GM18505 (cell line): Measurements from ENCODE around the gene OR10AD1.
A peak's percentile ranks its signal among the peaks of the same experiment; 100 is the strongest.
"Not testable (repeated sequence)": the region's sequence is repeated elsewhere in the genome, so short reads cannot be mapped to it uniquely, and the experiment has no call there.

Experiments
- ATAC-seq: cut with Tn5 transposase; IDR thresholded peaks from one replicate; pipeline ENCODE4 v1.9.1; 2021; ENCODE audit not compliant: unreplicated experiment
- POLR2A ChIP-seq: IDR thresholded peaks from 4 replicates; pipeline ENCODE4 v1.6.1; 2011; ENCODE audit warnings: borderline replicate concordance; ENCODE audit not compliant: insufficient read depth, insufficient read length; ENCODE audit errors: extremely low read depth

Gene OR10AD1

GRCh38 chr12:48160046-48160445, 43.0 kb downstream of the OR10AD1 start:
- no peak for TF ChIP-seq POLR2A
- ATAC-seq = no peak

DNA sequence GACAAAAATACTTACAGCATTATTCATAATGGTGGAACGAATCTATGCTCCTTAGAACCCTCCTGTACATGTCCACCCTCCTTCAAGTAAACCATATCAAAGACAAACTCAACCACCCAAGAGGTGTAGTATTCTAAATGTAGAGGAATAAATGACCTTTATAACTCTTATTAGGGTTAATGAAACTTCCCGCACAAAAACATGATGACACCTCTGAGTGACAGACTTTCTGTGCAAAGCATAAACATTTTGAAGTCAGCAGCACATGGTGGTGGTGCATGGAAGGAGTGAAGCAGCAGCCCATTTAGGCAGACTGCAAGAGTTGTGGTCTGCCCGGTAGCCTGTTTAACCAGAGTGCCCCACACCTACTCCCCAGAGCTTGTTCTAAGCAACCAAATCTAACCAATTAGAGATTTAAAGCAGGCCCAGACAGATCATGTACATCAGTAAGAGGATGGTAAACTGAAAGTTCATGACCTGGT, 45.2 kb downstream of the OR10AD1 start:
- no peak for ATAC-seq
- no peak for TF ChIP-seq POLR2A

- ATAC-seq = peak; percentile 80
- TF ChIP-seq POLR2A = peak; percentile 84
Observed at GRCh38 chr12:48157018-48157888, 45.8 kb downstream of the OR10AD1 start, which contains the start of gene ASB8. Gene ASB8 (minus strand): TSS chr12:48157515. CDS start chr12:48153496, 4,019 bp downstream.

GRCh38 chr12:48156652-48157017, 46.5 kb downstream of the OR10AD1 start:
- no peak for TF ChIP-seq POLR2A

DNA sequence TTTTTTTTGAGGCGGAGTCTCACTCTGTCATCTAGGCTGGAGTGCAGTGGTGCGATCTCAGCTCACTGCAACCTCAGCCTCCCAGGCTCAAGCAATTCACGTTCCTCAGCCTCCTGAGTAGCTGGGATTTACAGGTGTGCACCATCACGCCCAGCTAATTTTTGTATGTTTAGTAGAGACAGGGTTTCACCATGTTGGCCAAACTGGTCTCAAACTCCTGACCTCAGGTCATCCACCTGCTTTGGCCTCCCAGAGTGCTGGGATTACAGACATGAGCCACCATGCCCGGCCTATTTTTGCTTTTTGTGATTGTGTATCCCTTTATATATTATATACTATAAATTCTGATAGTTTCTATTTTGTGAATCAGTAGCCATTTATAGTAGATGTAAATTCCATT, 47.3 kb downstream of the OR10AD1 start:
- ATAC-seq = not testable (repeated sequence)

More at GRCh38 chr12:48156652-48157017, 46.5 kb downstream of the OR10AD1 start:
- no peak for ATAC-seq
